K562 (cell line): ENCODE data around the gene CCND3. TPM values are rescaled to one million over a fixed set of nuclear protein-coding genes. Genes with fewer than 3 reads are reported as not detected.

Source experiments
- ATAC-seq: fragments of 200-7000 bp; cut with Tn5 transposase; 3 replicates; pipeline ENCODE4 v1.9.1; 2020; ENCODE audit warnings: moderate library complexity
- BruUV-seq: library from RNA; stranded (reverse); fragments of 400-500 nt; replicated peaks from 2 replicates; lab custom pipeline; 2021; lab: Mats Ljungman, UMichigan
- CTCF ChIA-PET: fragments of 300-600 bp; formaldehyde crosslinking; extraction: SDS; loops from one replicate; lab custom pipeline; 2021; ENCODE audit warnings: low intra/inter-chr PET ratio; lab: Yijun Ruan, JAX
- POLR2A ChIA-PET: fragments of 300-600, 350-650 bp; sonication (Branson Sonifier 250); formaldehyde crosslinking; extraction: SDS; loops from one replicate; lab custom pipeline; 2021; ENCODE audit warnings: antibody characterized with exemption, inconsistent platforms; lab: Yijun Ruan, JAX
- DNase-seq, 4 experiments: peaks; one replicate each; pipeline versions ENCODE4 v3.0.0 to v3.0.0-alpha.2; 2011 to 2018; ENCODE audit warnings: low spot score in 3 of 4, mixed read lengths in 3 of 4; ENCODE audit errors: extremely low read depth in 1 of 4
- FAIRE-seq: peaks from 2 replicates; lab custom pipeline; 2011; peaks lifted over from hg19 to GRCh38; lab: Jason Lieb, UNC
- H2AFZ ChIP-seq: 2 replicates; pipeline ENCODE4 v1.6.0; 2011; ENCODE audit warnings: low read depth, low read length, control low read depth, inconsistent platforms
- H3K27ac ChIP-seq: fragments of 200-600 bp; 3 replicates; pipeline ENCODE4 v1.8.0; 2011; ENCODE audit warnings: low read depth, mild to moderate bottlenecking, control low read depth, inconsistent platforms, low read length, moderate library complexity, mixed read lengths; ENCODE audit errors: extremely low read depth
- H3K27me3 ChIP-seq, 2 experiments: fragments of 300-600 bp in 1 of 2; 2 replicates in 1 of 2; 3 replicates in 1 of 2; pipeline versions ENCODE4 v1.6.0 to v1.8.0; 2011; ENCODE audit warnings: inconsistent platforms in 2 of 2, low read length in 2 of 2, mild to moderate bottlenecking in 1 of 2, mixed read lengths in 1 of 2, moderate library complexity in 1 of 2; ENCODE audit not compliant: control insufficient read depth in 2 of 2, insufficient read depth in 2 of 2
- H3K36me3 ChIP-seq: fragments of 300-600 bp; 3 replicates; pipeline ENCODE4 v1.8.0; 2011; ENCODE audit warnings: mild to moderate bottlenecking, low read length, inconsistent platforms; ENCODE audit not compliant: control insufficient read depth, insufficient read depth
- H3K4me1 ChIP-seq, 2 experiments: fragments of 200-600 bp in 1 of 2; replicated peaks in 1 of 2; 2 replicates in 1 of 2; 3 replicates in 1 of 2; pipeline versions ENCODE4 v1.5.1 to v1.8.0; 2011; ENCODE audit warnings: inconsistent platforms in 2 of 2, low read length in 2 of 2, mild to moderate bottlenecking in 1 of 2, mixed read lengths in 1 of 2, moderate library complexity in 1 of 2; ENCODE audit not compliant: control insufficient read depth in 2 of 2, insufficient read depth in 2 of 2
- H3K4me2 ChIP-seq: 2 replicates; pipeline ENCODE4 v1.6.1; 2011; ENCODE audit warnings: low read length, control low read depth, inconsistent platforms, mixed read lengths; ENCODE audit not compliant: insufficient read depth
- H3K4me3 ChIP-seq: fragments of 200-600 bp; sonication (generic), shearing (Covaris generic); 2 replicates; pipeline ENCODE4 v1.5.1; 2016; ENCODE audit warnings: control low read depth, inconsistent platforms
- H3K79me2 ChIP-seq: fragments of 200-600 bp; 3 replicates; pipeline ENCODE4 v1.8.0; 2011; ENCODE audit warnings: low read length, inconsistent platforms; ENCODE audit not compliant: control insufficient read depth, insufficient read depth
- H3K9ac ChIP-seq, 2 experiments: 2 replicates each; pipeline versions ENCODE4 v1.6.0 to v1.6.1; 2011; ENCODE audit warnings: low read depth in 2 of 2, low read length in 2 of 2, control low read depth in 1 of 2, inconsistent platforms in 1 of 2, mild to moderate bottlenecking in 1 of 2, mixed read lengths in 1 of 2; ENCODE audit not compliant: insufficient read depth in 1 of 2
- H3K9me1 ChIP-seq: one replicate; pipeline ENCODE4 v1.6.0; 2011; ENCODE audit warnings: inconsistent platforms, mild to moderate bottlenecking, low read length, moderate library complexity; ENCODE audit not compliant: control insufficient read depth, insufficient read depth
- H3K9me3 ChIP-seq: replicated peaks from 2 replicates; pipeline ENCODE4 v1.5.1; 2011; ENCODE audit warnings: low read depth, low read length, inconsistent platforms; ENCODE audit not compliant: control insufficient read depth, insufficient read depth
- H4K20me1 ChIP-seq: replicated peaks from 2 replicates; pipeline ENCODE4 v1.6.1; 2011; ENCODE audit warnings: low read length, inconsistent platforms, mixed read lengths; ENCODE audit not compliant: control insufficient read depth, insufficient read depth
- C11orf30 ChIP-seq: fragments of 450-650 bp; IDR thresholded peaks from 2 replicates; pipeline ENCODE4 v1.6.1; 2016; ENCODE audit warnings: low read depth, mild to moderate bottlenecking
- CBFA2T3 ChIP-seq: fragments of 450-650 bp; IDR thresholded peaks from 2 replicates; pipeline ENCODE4 v1.6.1; 2017
- CBX8 ChIP-seq: fragments of 200-600 bp; sonication (generic); IDR thresholded peaks from 2 replicates; pipeline ENCODE4 v1.6.1; 2012; ENCODE audit warnings: borderline replicate concordance, mixed run types, low read depth, mild to moderate bottlenecking, moderate library complexity, mixed read lengths, low read length, control low read depth, inconsistent platforms; ENCODE audit not compliant: poor library complexity, severe bottlenecking; ENCODE audit errors: extremely low read depth
- ELF1 ChIP-seq: fragments of 200-800 bp; sonication (Bioruptor generic); IDR thresholded peaks from 2 replicates; pipeline ENCODE4 v1.6.1; 2016; ENCODE audit warnings: missing genetic modification characterization, missing compliant biosample characterization
- ESRRA ChIP-seq: fragments of 450-650 bp; IDR thresholded peaks from 2 replicates; pipeline ENCODE4 v1.6.1; 2014; ENCODE audit warnings: low read depth, mild to moderate bottlenecking, moderate library complexity, borderline replicate concordance
- GTF2F1 ChIP-seq: IDR thresholded peaks from 2 replicates; pipeline ENCODE4 v1.6.1; 2011; ENCODE audit warnings: low read depth, low read length, improper control_type of control experiment
- KLF16 ChIP-seq: IDR thresholded peaks from 2 replicates; pipeline ENCODE4 v1.6.1; 2016; ENCODE audit warnings: antibody characterized with exemption
- MAFF ChIP-seq: IDR thresholded peaks from 2 replicates; pipeline ENCODE4 v1.6.1; 2012; ENCODE audit warnings: low read length, improper control_type of control experiment
- MAZ ChIP-seq, 2 experiments: fragments of 450-650 bp in 1 of 2; sonication (generic) in 1 of 2; formaldehyde crosslinking; IDR thresholded peaks in 1 of 2; conservative IDR thresholded peaks in 1 of 2; 2 replicates each; pipeline versions ENCODE4 v1.4.0 to v1.5.0; 2020; ENCODE audit warnings: mild to moderate bottlenecking in 1 of 2, missing genetic modification reagents in 1 of 2
- MEIS2 ChIP-seq: fragments of 450-650 bp; IDR thresholded peaks from 2 replicates; pipeline ENCODE4 v1.6.1; 2014; ENCODE audit warnings: mild to moderate bottlenecking; ENCODE audit not compliant: partially characterized antibody
- NFIC ChIP-seq: fragments of 450-650 bp; IDR thresholded peaks from 2 replicates; pipeline ENCODE4 v1.6.1; 2017; ENCODE audit warnings: mild to moderate bottlenecking, inconsistent platforms
- PHF8 ChIP-seq: fragments of 200-600 bp; sonication (generic); IDR thresholded peaks from 2 replicates; pipeline ENCODE4 v1.6.1; 2012; ENCODE audit warnings: mixed run types, mild to moderate bottlenecking, inconsistent platforms, low read length, moderate library complexity, borderline replicate concordance
- RBM17 ChIP-seq: fragments of 200-400 bp; formaldehyde crosslinking; IDR thresholded peaks from 2 replicates; pipeline ENCODE4 v1.6.1; 2017; ENCODE audit warnings: low read depth, mild to moderate bottlenecking, low read length, borderline replicate concordance
- SRF ChIP-seq, 2 experiments: fragments of 250-450, 450-650 bp in 1 of 2; sonication (Bioruptor Pico) in 1 of 2; sonication (generic) in 1 of 2; formaldehyde crosslinking; IDR thresholded peaks; 2 replicates each; pipeline versions ENCODE4 v1.5.0 to v1.5.1; 2020 to 2022; ENCODE audit warnings: mild to moderate bottlenecking in 1 of 2, missing genetic modification reagents in 1 of 2
- ZNF695 ChIP-seq: fragments of 450-650 bp; formaldehyde crosslinking; IDR thresholded peaks from 2 replicates; pipeline ENCODE4 v1.4.0; 2020; ENCODE audit warnings: mild to moderate bottlenecking, moderate library complexity
- WGBS: fragments of 100-300 bp; shearing (Covaris generic); methylation state at CpG from one replicate; pipeline ENCODE4 v1.1.6; 2016; ENCODE audit warnings: low coverage, mixed read lengths; ENCODE audit not compliant: insufficient coverage; ENCODE audit errors: missing lambda C conversion rate; 5-methylcytosine and 5-hydroxymethylcytosine counted together
- in situ Hi-C: fragments of 300-500 bp; cut with MboI; formaldehyde crosslinking; loops from 4 replicates; pipeline ENCODE4 v1.15.0; 2018; ENCODE audit warnings: inconsistent platforms, mixed read lengths
- intact Hi-C: fragments of 100-400 bp; cut with micrococcal nuclease; formaldehyde crosslinking; loops from 2 replicates; pipeline ENCODE4 v1.14.2; 2022
- polyA plus RNA-seq, 8 experiments: library from polyadenylated mRNA; depleted of rRNA in 4 of 8; stranded (reverse) in 5 of 8; unstranded in 3 of 8; fragments of >200 nt; fragmentation: Nextera tagmentation in 2 of 8; fragmentation: Illumina TruSeq in 1 of 8; extraction: Ambion mirVana in 2 of 8; extraction: Trizol in 1 of 8; gene quantifications; 2 replicates each; pipeline versions ENCODE4 v1.2.1 to v1.2.3, GENCODE V29; 2011 to 2014; ENCODE audit warnings: inconsistent platforms in 1 of 8, missing spikeins in 1 of 8
- total RNA-seq, 7 experiments: library from RNA; depleted of rRNA in 6 of 7; stranded (reverse); fragments of >200 nt in 6 of 7; fragmentation: Illumina TruSeq in 2 of 7; extraction: Trizol in 2 of 7; gene quantifications; 2 replicates each; pipeline versions ENCODE4 v1.2.1 to v1.2.3, GENCODE V29; 2011 to 2021; ENCODE audit warnings: low replicate concordance in 1 of 7
- TF ChIP-seq, protein P1 (sequence below), 3 experiments: fragments of 200-800 bp in 1 of 3; fragments of 250-450 bp in 1 of 3; fragments of 450-650 bp in 1 of 3; sonication (Bioruptor Pico) in 1 of 3; sonication (Bioruptor generic) in 1 of 3; formaldehyde crosslinking in 1 of 3; IDR thresholded peaks; 2 replicates each; pipeline versions ENCODE4 v1.6.1 to v1.8.0; 2016 to 2022; ENCODE audit warnings: mild to moderate bottlenecking in 2 of 3, missing genetic modification characterization in 2 of 3, missing compliant biosample characterization in 1 of 3, moderate library complexity in 1 of 3
- TF ChIP-seq, protein P2 (sequence below): sonication (generic); formaldehyde crosslinking; IDR thresholded peaks from 2 replicates; pipeline ENCODE4 v1.9.0; 2022; ENCODE audit warnings: mild to moderate bottlenecking, missing genetic modification reagents

Gene CCND3
- total and polyA plus RNA-seq, 9 of the 15 experiments (the other 6 are each of a cell fraction or from before 2014, with no cell fraction given): 21.5 to 204 (median 97.4) TPM

DNA sequence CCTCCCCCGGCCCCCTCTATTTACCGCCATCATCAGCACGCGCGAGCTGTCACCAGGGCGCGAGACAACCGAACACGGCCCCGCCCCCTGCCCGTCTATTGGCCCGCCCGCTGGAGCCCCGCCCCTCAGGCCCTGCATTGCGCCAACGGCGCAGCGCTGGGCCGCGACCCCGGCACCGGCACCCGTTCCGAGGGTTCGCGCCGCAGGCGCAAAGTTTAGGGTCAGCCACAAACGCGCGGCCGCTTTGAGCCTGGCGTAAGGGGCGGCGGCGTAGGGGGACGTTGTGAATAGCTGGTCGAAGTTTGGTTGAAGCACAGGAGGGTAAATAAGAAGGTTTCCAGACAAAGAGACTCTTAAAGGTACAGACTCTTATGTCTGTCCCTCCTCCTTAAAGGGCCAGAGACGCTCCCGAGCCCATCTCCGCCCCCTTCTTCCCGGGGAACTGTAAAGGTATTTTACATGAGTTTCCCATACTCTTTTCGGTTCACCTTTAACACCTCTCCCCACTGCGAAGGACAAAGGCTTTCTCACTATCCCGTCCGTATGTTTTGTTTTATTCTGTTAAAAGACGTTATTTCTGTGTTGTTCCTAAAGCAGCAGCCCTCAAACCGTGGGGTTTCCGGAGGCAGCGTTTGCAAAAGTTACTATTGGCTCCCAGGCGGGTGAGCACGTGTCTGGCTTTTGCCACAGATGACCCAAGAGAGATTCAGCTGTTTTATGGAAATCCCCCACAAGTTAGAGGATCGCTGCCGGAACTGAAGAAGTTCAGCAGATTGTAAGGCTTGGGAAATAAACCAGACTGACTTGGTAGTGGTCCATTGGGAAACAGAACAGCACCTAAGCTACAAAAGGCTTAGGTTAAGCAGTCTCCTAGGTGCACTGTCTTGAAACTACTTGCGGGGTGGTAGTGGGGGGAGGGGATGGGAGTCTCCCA, 46.0 kb downstream of the CCND3 start, which contains the start of gene USP49:
Gene USP49 (minus strand): TSS at position 76 of the 934 bp plus-strand sequence. CDS start 88,392 bp downstream, outside the sequence.
- BruUV-seq: TSS peak; percentile 89
- peak; percentile 92 for FAIRE-seq
- TF ChIP-seq, protein P1, sequence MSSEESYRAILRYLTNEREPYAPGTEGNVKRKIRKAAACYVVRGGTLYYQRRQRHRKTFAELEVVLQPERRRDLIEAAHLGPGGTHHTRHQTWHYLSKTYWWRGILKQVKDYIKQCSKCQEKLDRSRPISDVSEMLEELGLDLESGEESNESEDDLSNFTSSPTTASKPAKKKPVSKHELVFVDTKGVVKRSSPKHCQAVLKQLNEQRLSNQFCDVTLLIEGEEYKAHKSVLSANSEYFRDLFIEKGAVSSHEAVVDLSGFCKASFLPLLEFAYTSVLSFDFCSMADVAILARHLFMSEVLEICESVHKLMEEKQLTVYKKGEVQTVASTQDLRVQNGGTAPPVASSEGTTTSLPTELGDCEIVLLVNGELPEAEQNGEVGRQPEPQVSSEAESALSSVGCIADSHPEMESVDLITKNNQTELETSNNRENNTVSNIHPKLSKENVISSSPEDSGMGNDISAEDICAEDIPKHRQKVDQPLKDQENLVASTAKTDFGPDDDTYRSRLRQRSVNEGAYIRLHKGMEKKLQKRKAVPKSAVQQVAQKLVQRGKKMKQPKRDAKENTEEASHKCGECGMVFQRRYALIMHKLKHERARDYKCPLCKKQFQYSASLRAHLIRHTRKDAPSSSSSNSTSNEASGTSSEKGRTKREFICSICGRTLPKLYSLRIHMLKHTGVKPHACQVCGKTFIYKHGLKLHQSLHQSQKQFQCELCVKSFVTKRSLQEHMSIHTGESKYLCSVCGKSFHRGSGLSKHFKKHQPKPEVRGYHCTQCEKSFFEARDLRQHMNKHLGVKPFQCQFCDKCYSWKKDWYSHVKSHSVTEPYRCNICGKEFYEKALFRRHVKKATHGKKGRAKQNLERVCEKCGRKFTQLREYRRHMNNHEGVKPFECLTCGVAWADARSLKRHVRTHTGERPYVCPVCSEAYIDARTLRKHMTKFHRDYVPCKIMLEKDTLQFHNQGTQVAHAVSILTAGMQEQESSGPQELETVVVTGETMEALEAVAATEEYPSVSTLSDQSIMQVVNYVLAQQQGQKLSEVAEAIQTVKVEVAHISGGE (CRISPR knock-in tag; IDR thresholded peaks at IDR 0.05): no peak
- TF ChIP-seq NFIC (0 out of 2 replicates have a peak, but pooled peaks have one; percentile 31), RBM17 (no peak), CBX8 (no peak), PHF8 (peak; percentile 67; the same call in 1 of the 2 replicates), ELF1 (tag) (no peak; the same call in 1 of the 2 replicates), SRF (CRISPR knock-in tag; IDR thresholded peaks at IDR 0.05) (0 out of 4 replicates have a peak, but pooled peaks of 1 of the 2 experiments have one; percentile 10), ZNF695 (CRISPR knock-in tag) (no peak), MAFF (no peak), C11orf30 (no peak), MEIS2 (peak; percentile 56), GTF2F1 (no peak), KLF16 (no peak), MAZ (CRISPR knock-in tag; conservative IDR thresholded peaks at IDR 0.05 in 1 of 2, IDR thresholded peaks at IDR 0.05 in 1 of 2) (peak; percentile 19 to 46; a peak in 1 of 4 replicates), CBFA2T3 (no peak), ESRRA (peak; percentile 52)
- TF ChIP-seq, protein P2, sequence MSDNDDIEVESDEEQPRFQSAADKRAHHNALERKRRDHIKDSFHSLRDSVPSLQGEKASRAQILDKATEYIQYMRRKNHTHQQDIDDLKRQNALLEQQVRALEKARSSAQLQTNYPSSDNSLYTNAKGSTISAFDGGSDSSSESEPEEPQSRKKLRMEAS (CRISPR knock-in tag): peak; percentile 77

More for the DNA sequence above, 46.0 kb downstream of the CCND3 start, which contains the start of gene USP49:
- DNase-seq (peak; percentile 97 to 98 (median 98)), ATAC-seq (peak; percentile 96)
- Histone ChIP-seq H3K9me3 (no peaks in the 10 kb centered on the region), H3K4me2 (peak within 1 kb of the TSS; percentile 96), H3K27me3 (no peaks in the 10 kb centered on the region), H3K4me3 (peak within 1 kb of the TSS; percentile 56), H3K79me2 (peaks cover 9% of the 10 kb centered on the region; the same call in 2 of the 3 replicates), H3K27ac (peak within 1 kb of the TSS; percentile 79), H4K20me1 (no peaks in the 10 kb centered on the region; the same call in 1 of the 2 replicates), H3K9ac (peak within 1 kb of the TSS; percentile 78 to 91), H2AFZ (peak within 1 kb of the TSS; percentile 86), H3K4me1 (peaks cover 8 to 11% of the 10 kb centered on the region in 2 experiments), H3K36me3 (no peaks in the 10 kb centered on the region), H3K9me1 (no peaks in the 10 kb centered on the region)
- intact Hi-C loops: loop anchor here (1.0 to 2.0 kb wide), 3 partner anchors 49 to 149 kb away; partner anchors contain the start of gene TOMM6
- in situ Hi-C loops: no loop called here
- CTCF ChIA-PET: no interaction called here
- 1% methylated on average over 41 of the region's 55 CpGs for WGBS
- POLR2A ChIA-PET: interaction anchor here (0.7 to 2.2 kb wide), 7 partner anchors 10 to 273 kb away, joined by 3 to 9 read pairs (median 4); partner anchors contain the start of genes BYSL and MED20
